ENCODE measurements around the gene TTC28.

GRCh38 chr22:28154861-28155260 is 524.8 kb downstream of the TTC28 start:
- TF ChIP-seq CTCF (IDR thresholded peaks at IDR 0.05; ENCODE audit: insufficient read depth, low read depth, low read length) (no peak), EZH2 (IDR thresholded peaks at IDR 0.05; ENCODE audit: insufficient read depth, low read length) (no peak)
